Activated CD4-positive, alpha-beta memory T cell treated with anti-CD3 and anti-CD28 coated beads for 36 hours (primary cell): ENCODE results near the gene GTPBP1. TPM values are rescaled to one million over a fixed set of nuclear protein-coding genes. Genes with fewer than 3 reads are reported as not detected.
A peak's percentile ranks its signal among the peaks of the same experiment; 100 is the strongest.

Source experiments
- CTCF ChIA-PET: fragments of 350-600 bp; sonication (Branson Sonifier 250); formaldehyde crosslinking; loops from one replicate; lab custom pipeline; 2021; ENCODE audit warnings: antibody characterized with exemption, inconsistent platforms; lab: Charles Lee
- POLR2A ChIA-PET: fragments of 350-600 bp; sonication (Branson Sonifier 250); formaldehyde crosslinking; loops from one replicate; lab custom pipeline; 2021; ENCODE audit warnings: antibody characterized with exemption; lab: Charles Lee
- DNase-seq: peaks from one replicate; pipeline ENCODE4 v3.0.0-alpha.2; 2020
- H3K27ac Mint-ChIP-seq: one replicate; pipeline ENCODE4 v1.8.0; 2021; ENCODE audit warnings: mixed read lengths
- H3K27me3 Mint-ChIP-seq: one replicate; pipeline ENCODE4 v1.8.0; 2021; ENCODE audit warnings: mixed read lengths
- H3K36me3 Mint-ChIP-seq: one replicate; pipeline ENCODE4 v1.8.0; 2021; ENCODE audit warnings: mixed read lengths
- H3K4me1 Mint-ChIP-seq: one replicate; pipeline ENCODE4 v1.8.0; 2021; ENCODE audit warnings: low read depth, mixed read lengths
- H3K4me3 Mint-ChIP-seq: one replicate; pipeline ENCODE4 v1.8.0; 2021; ENCODE audit warnings: mild to moderate bottlenecking, mixed read lengths
- H3K9me3 Mint-ChIP-seq: one replicate; pipeline ENCODE4 v1.8.0; 2021; ENCODE audit warnings: mixed read lengths
- intact Hi-C: fragments of 100-400 bp; cut with micrococcal nuclease; formaldehyde crosslinking; loops from one replicate; pipeline ENCODE4 v1.15.1; 2023
- total RNA-seq, 2 experiments: library from RNA; stranded (reverse); gene quantifications; one replicate each; pipeline ENCODE4 v1.2.3, GENCODE V29; 2021

The GTPBP1 gene
- total RNA-seq, 2 experiments from 2014 or later, result 95.4 to 98.1 TPM

DNA sequence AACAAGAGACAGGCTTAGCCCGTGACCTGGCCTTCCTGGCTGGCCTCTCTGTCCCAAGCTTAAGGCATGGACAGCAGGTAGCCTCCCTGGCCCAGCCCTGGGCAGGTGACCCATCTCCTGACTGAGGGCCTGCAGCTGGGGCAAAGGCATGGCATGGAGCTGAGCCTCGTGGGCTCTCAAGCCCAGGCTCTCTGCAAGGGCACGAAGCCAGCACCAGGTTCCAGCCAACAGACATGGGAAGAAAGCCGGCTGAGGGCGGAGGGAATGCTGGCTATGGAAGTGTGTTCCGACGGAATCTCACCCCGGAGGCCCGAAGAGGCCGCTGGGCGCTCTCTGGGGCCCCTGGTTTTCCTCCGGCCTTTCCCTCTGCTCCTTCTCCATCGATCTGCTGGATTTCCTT lies 75.3 kb downstream of the GTPBP1 start:
- no peaks in the 10 kb centered on the region for H3K9me3 Mint-ChIP-seq
- POLR2A ChIA-PET, result no interaction called here
- H3K4me1 Mint-ChIP-seq, result peaks cover 4% of the 10 kb centered on the region
- CTCF ChIA-PET, result no interaction called here
- no peaks in the 10 kb centered on the region for H3K27me3 Mint-ChIP-seq
- H3K36me3 Mint-ChIP-seq, result no peaks in the 10 kb centered on the region
- no peak overlapping the region for H3K27ac Mint-ChIP-seq
- intact Hi-C loops, result no loop called here
- no peak overlapping the region for H3K4me3 Mint-ChIP-seq
- no peak for DNase-seq

DNA sequence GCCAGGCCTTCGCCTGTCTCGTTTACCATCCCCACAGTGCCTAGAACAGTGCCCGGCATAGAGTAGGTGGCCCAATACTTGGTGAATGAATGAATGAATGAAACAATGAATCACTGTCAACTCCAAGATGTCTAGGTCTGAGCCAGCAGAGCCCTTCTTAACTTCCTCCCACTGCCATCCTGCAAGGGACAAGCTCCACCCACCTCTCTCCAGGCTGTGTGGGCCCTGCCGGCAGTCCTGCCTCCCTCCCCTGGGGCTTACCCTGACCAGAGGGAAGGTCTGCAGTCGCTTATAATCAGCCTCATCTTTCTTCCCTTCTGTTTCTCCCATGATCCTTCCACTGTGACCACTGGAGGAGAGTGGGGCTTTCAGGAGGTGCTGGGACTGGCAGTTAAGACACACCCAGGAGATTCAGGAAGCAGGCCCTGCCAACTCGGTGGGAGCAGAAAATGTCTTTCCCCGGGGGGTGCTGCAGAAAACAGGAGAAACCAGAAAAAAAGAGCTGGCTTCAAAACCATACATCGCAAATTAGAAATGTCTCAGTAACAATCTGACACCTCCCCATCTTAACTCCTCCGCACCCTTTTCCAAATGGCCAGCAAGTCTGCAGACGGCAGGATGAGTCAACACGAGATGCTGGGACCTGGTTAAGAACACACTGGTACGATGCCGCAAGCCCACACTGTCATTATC lies 76.8 kb downstream of the GTPBP1 start:
- Mint-ChIP-seq H3K27ac (peak overlapping the region; percentile 53), H3K4me3 (no peak overlapping the region), H3K27me3 (no peaks in the 10 kb centered on the region), H3K4me1 (peaks cover 4% of the 10 kb centered on the region), H3K9me3 (no peaks in the 10 kb centered on the region), H3K36me3 (no peaks in the 10 kb centered on the region)
- CTCF ChIA-PET, result interaction anchor here (1.2 kb wide), 1 partner anchor 14 kb away, joined by 3 read pairs; no protein-coding TSS in a partner anchor
- intact Hi-C loops, result no loop called here
- POLR2A ChIA-PET, result no interaction called here
- DNase-seq, result peak; percentile 28

Other genes starting within 250 kb of the GTPBP1 start
- under 1 TPM; 0.94 to 0.97 TPM for gene KDELR3, start 237.8 kb upstream of the GTPBP1 start, total RNA-seq
- gene DDX17, start 199.6 kb upstream of the GTPBP1 start, total RNA-seq, result 100 to 1,000 TPM; 353 to 358 TPM
- 10 to 100 TPM; 15.8 to 20.1 TPM for gene DMC1, start 135.8 kb upstream of the GTPBP1 start, total RNA-seq
- gene FAM227A, start 49.6 kb upstream of the GTPBP1 start, total RNA-seq, result under 1 TPM; 0.36 to 0.88 TPM
- gene CBY1, start 49.3 kb upstream of the GTPBP1 start, total RNA-seq, result 10 to 100 TPM in 1 of 2 experiments, 1 to 10 TPM in 1; 9.8 to 14.6 TPM
- gene TOMM22, start 24.0 kb upstream of the GTPBP1 start, total RNA-seq, result 100 to 1,000 TPM; 122 to 128 TPM
- 10 to 100 TPM; 71.8 to 78.4 TPM for gene JOSD1, start 5.0 kb upstream of the GTPBP1 start, total RNA-seq
- 100 to 1,000 TPM; 159 to 168 TPM for gene SUN2, start 50.1 kb downstream of the GTPBP1 start, total RNA-seq
- 1 to 10 TPM; 7.7 to 8.3 TPM for gene DNAL4, start 88.2 kb downstream of the GTPBP1 start, total RNA-seq
- gene NPTXR, start 138.1 kb downstream of the GTPBP1 start, total RNA-seq, result 1 to 10 TPM; 1.9 to 2.5 TPM
- 100 to 1,000 TPM; 116 to 117 TPM for gene CBX6, start 166.3 kb downstream of the GTPBP1 start, total RNA-seq